GM15510 (cell line): ENCODE data around the gene NEURL1B.

ENCODE experiments used
- POLR2A ChIP-seq: IDR thresholded peaks from 3 replicates; pipeline ENCODE4 v1.6.1; 2011; ENCODE audit warnings: borderline replicate concordance; ENCODE audit not compliant: insufficient read length; ENCODE audit errors: extremely low read depth

Gene NEURL1B

GRCh38 chr5:172637110-172637580 is 3.9 kb upstream of the NEURL1B start:
- TF ChIP-seq POLR2A: no peak

GRCh38 chr5:172637740-172638139 is 3.3 kb upstream of the NEURL1B start:
- TF ChIP-seq POLR2A: no peak

GRCh38 chr5:172638209-172638768 is 2.8 kb upstream of the NEURL1B start:
- no peak for TF ChIP-seq POLR2A

GRCh38 chr5:172640139-172640538 is 924 bp upstream of the NEURL1B start:
- no peak for TF ChIP-seq POLR2A

- TF ChIP-seq POLR2A: no peak
Observed at GRCh38 chr5:172641359-172642050, 442 bp downstream of the NEURL1B start.

GRCh38 chr5:172642051-172642409 is 967 bp downstream of the NEURL1B start:
- TF ChIP-seq POLR2A: no peak

GRCh38 chr5:172642486-172642885 is 1.4 kb downstream of the NEURL1B start:
- TF ChIP-seq POLR2A: no peak

- TF ChIP-seq POLR2A: no peak
Observed at GRCh38 chr5:172642926-172643871, 2.1 kb downstream of the NEURL1B start.

- no peak for TF ChIP-seq POLR2A
Observed at GRCh38 chr5:172644266-172644665, 3.2 kb downstream of the NEURL1B start.

- no peak for TF ChIP-seq POLR2A
Observed at GRCh38 chr5:172644711-172645110, 3.6 kb downstream of the NEURL1B start.

GRCh38 chr5:172645271-172646055 is 4.4 kb downstream of the NEURL1B start:
- TF ChIP-seq POLR2A: no peak

- no peak for TF ChIP-seq POLR2A
Observed at GRCh38 chr5:172646716-172647285, 5.7 kb downstream of the NEURL1B start.

- no peak for TF ChIP-seq POLR2A
Observed at GRCh38 chr5:172647352-172648012, 6.4 kb downstream of the NEURL1B start.

GRCh38 chr5:172648013-172648381 is 6.9 kb downstream of the NEURL1B start:
- TF ChIP-seq POLR2A: no peak
